ENCODE results near the gene IFITM5. TPM values are rescaled to one million over a fixed set of nuclear protein-coding genes. Genes with fewer than 3 reads are reported as not detected.

Gene IFITM5
- total RNA-seq, 1 donor from 2014 or later, result not detected

DNA sequence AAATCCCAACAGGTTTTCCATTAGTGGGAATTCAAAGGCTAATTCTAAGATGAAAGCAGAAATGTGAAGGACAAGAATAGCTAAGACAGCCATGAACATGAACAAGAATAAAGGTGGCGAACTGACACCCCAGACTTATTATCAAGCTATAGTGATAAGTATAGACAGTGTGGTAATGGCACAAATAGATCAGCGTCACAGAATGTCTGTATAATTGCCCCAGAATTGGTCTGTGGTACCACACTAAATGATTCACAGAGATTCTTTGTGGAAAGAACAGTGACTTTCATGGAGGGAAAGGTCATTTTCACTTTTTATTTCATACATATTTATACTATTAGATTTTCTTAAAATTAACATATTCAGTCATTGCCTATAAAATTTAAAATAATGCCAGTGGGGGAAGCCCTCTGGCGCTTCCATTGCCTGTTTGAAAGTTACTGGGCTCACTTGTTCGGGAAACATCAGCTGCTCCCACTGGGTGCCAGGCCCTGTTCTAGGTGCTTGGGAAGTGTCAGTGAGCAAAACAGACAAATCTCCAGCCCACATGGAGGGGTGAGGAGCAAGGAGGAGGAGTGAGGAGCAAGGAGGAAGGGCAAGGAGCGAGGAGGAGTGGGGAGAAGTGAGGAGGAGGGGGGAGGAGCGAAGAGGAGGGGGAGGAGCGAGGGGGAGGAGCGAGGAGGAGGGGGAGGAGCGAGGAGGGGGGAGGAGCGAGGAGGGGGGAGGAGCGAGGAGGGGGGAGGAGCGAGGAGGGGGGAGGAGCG, 32.5 kb downstream of the IFITM5 start:
- H3K9me3 Mint-ChIP-seq, result no peaks in the 10 kb centered on the region
- DNase-seq (ENCODE audit: low spot score), result no peak
- intact Hi-C loops (cut with micrococcal nuclease), result loop anchor here (5.0 kb wide), 1 partner anchor 90 kb away; no protein-coding TSS in a partner anchor
- peaks cover 35% of the 10 kb centered on the region for H3K4me1 Mint-ChIP-seq (ENCODE audit: low read depth)
- peak overlapping the region; percentile 74 for H3K4me3 Mint-ChIP-seq (ENCODE audit: low read depth)
- no peaks in the 10 kb centered on the region for H3K36me3 Mint-ChIP-seq (ENCODE audit: low read depth)
- peak overlapping the region; percentile 85 for H3K27ac Mint-ChIP-seq
- no peaks in the 10 kb centered on the region for H3K27me3 Mint-ChIP-seq (ENCODE audit: low read depth)

DNA sequence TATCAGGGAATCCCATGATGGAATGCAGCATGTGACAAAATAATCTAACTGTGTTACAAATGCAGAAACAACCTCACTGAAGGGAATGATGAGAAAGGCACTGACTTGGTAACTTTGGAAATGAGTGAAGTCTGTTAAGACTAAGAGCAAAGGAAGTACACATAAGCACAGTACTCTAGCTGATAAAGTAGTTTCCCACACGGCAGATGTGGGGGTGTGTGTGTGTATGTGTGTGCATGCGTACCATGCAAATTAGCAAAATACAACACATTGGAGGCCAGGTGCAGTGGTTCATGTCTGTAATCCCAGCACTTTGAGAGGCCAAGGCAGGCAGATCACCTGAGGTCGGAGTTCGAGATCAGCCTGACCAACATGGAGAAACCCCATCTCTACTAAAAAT, 37.7 kb downstream of the IFITM5 start:
- Mint-ChIP-seq H3K4me1 (ENCODE audit: low read depth) (peaks cover 4% of the 10 kb centered on the region), H3K36me3 (ENCODE audit: low read depth) (no peaks in the 10 kb centered on the region), H3K27me3 (ENCODE audit: low read depth) (peaks cover 7% of the 10 kb centered on the region)

DNA sequence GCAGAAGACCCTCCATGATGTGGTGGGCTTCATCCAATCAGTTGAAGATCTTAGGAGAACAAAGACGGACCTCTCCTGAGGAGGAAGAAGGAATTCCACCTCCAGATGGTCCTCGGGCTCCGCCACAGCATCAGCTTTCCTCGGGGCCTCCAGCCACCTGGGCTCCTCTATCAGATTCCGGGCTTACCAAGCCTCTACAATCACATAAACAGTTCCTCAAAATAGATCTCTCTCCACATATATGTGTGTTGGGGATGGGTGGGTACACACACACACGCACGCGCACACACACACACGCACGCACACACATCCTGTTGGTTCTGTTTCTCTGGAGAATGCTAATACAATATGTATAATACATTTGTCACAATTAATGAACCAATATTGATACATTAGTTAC, 39.9 kb downstream of the IFITM5 start:
- Mint-ChIP-seq H3K27ac (no peak overlapping the region), H3K4me1 (ENCODE audit: low read depth) (peaks cover 2% of the 10 kb centered on the region), H3K27me3 (ENCODE audit: low read depth) (peaks cover 7% of the 10 kb centered on the region), H3K36me3 (ENCODE audit: low read depth) (no peaks in the 10 kb centered on the region), H3K9me3 (no peaks in the 10 kb centered on the region), H3K4me3 (ENCODE audit: low read depth) (no peak overlapping the region)
- no peak for DNase-seq (ENCODE audit: low spot score)
- intact Hi-C loops (cut with micrococcal nuclease), result no loop called here

More for the DNA sequence above, 37.7 kb downstream of the IFITM5 start:
- Mint-ChIP-seq H3K9me3 (no peaks in the 10 kb centered on the region), H3K4me3 (ENCODE audit: low read depth) (no peak overlapping the region), H3K27ac (no peak overlapping the region)
- DNase-seq (ENCODE audit: low spot score), result no peak
- intact Hi-C loops (cut with micrococcal nuclease), result no loop called here

DNA sequence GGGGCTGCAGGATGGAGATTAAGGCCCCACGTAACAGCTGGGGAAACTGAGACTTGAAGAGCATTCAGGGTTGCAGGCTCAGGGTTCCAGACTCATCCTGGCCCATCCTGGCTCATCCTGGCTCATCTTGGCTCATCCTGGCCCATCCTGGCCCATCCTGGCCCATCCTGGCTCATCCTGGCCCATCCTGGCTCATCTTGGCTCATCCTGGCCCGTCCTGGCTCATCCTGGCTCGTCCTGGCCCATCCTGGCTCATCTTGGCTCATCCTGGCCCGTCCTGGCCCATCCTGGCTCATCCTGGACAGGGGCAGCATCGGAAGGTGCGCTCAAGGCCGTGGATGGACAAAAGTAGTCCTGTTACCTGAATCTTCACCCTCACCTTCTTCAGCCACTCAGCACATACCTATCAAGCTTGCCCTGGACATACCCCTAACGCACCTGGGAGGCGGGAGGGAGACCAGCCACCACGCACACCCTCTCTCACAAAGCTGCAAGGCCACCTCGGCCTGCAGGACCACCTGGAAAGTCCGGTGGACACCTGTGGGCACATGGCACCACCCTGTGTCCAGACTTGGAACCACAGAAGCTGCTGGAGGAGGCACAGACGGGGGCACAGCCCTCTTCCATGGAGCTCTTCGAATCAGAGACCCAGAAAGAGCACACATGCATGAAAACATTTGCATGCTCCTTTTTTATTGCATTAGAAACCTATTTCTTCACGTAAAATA, 41.4 kb downstream of the IFITM5 start:
- no peak overlapping the region for H3K4me3 Mint-ChIP-seq (ENCODE audit: low read depth)
- peaks cover 7% of the 10 kb centered on the region for H3K27me3 Mint-ChIP-seq (ENCODE audit: low read depth)
- H3K27ac Mint-ChIP-seq, result no peak overlapping the region

DNA sequence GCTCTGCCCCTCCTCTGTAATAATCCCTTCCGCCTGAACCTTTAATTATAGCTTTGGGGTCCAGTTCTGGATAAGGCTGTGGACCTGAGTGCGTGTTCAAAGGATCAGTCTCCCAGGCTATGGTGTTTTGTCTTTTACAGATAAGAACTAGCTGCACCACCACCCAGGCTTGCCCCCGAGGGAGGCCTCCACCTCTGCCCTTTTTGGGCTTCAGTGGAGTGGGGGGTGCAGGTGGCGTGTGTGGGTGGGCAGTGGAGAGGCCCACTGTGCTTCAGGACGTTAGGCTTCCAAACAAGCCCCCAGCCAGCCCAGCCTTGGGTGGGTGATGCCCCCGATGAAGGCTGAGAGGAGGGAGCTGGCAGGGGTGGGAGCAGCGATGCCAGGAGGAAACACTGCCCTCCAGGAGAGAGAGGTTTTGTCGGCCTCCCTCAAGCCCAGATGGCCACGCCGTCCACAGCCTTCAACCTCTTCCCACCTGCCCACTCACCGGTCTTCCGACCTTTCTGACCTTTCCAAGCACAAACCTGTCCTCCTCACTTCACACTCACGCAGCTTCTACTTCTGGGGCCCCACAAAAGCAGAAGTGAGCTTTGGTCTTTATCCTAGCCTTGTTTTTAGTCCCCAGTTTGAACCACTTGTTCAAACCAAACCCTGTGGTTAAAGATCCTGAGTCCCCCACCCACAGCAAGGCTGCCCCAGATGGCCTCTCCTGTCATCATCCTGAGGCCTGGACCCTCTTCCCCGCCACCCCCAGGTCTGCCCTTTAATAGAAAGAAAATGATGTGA, 42.2 kb downstream of the IFITM5 start:
- peaks cover 7% of the 10 kb centered on the region for H3K27me3 Mint-ChIP-seq (ENCODE audit: low read depth)
- no peaks in the 10 kb centered on the region for H3K9me3 Mint-ChIP-seq
- intact Hi-C loops (cut with micrococcal nuclease), result no loop called here
- no peak overlapping the region for H3K4me3 Mint-ChIP-seq (ENCODE audit: low read depth)
- H3K4me1 Mint-ChIP-seq (ENCODE audit: low read depth), result peaks cover under 1% of the 10 kb centered on the region
- no peak for DNase-seq (ENCODE audit: low spot score)
- H3K36me3 Mint-ChIP-seq (ENCODE audit: low read depth), result peaks cover 17% of the 10 kb centered on the region
- no peak overlapping the region for H3K27ac Mint-ChIP-seq

More for the DNA sequence above, 41.4 kb downstream of the IFITM5 start:
- no peaks in the 10 kb centered on the region for H3K9me3 Mint-ChIP-seq
- DNase-seq (ENCODE audit: low spot score), result no peak
- intact Hi-C loops (cut with micrococcal nuclease), result no loop called here
- peaks cover 9% of the 10 kb centered on the region for H3K36me3 Mint-ChIP-seq (ENCODE audit: low read depth)
- peaks cover 2% of the 10 kb centered on the region for H3K4me1 Mint-ChIP-seq (ENCODE audit: low read depth)

DNA sequence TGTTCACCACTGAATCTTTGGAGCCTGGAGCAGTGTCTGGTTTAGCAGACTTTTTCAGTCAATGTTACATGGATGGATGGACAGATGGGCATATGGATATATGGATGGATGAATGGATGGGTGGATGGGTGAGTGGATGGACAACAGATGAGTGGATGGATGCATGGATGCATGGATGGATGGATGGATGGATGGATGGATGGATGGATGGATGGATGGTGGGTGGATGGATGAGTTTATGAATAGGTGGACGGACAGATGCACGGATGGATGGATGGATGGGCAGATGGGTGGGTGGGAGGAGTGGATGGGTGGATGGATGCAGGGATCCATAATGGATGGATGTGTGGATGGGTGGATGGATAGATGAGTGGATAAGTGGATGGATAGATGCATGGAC, 43.5 kb downstream of the IFITM5 start:
- Mint-ChIP-seq H3K4me1 (ENCODE audit: low read depth) (peaks cover 3% of the 10 kb centered on the region), H3K27me3 (ENCODE audit: low read depth) (peaks cover 7% of the 10 kb centered on the region), H3K4me3 (ENCODE audit: low read depth) (no peak overlapping the region), H3K27ac (no peak overlapping the region), H3K9me3 (no peaks in the 10 kb centered on the region), H3K36me3 (ENCODE audit: low read depth) (peaks cover 29% of the 10 kb centered on the region)
- no peak for DNase-seq (ENCODE audit: low spot score)
- intact Hi-C loops (cut with micrococcal nuclease), result no loop called here

DNA sequence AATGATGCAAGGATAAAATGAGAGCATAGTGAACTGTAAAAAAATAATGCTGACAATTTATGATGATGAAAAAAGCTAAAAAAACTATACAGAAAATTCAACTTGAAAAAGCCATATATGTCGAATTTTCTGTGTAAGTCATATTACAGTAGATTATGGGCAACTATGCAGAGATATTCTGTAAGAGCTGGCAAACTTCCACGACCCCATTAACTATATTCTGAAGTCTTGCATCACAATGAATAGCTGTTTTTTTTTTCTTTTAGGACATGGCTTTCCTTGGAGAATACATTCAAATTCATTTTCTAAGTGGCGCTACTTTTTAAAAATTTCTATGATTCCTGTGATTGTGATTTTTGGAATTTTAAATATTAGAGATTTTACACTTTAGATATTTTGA, 44.1 kb downstream of the IFITM5 start:
- no peaks in the 10 kb centered on the region for H3K9me3 Mint-ChIP-seq
- peaks cover 35% of the 10 kb centered on the region for H3K36me3 Mint-ChIP-seq (ENCODE audit: low read depth)
- intact Hi-C loops (cut with micrococcal nuclease), result no loop called here
- H3K4me3 Mint-ChIP-seq (ENCODE audit: low read depth), result no peak overlapping the region
- peaks cover 8% of the 10 kb centered on the region for H3K4me1 Mint-ChIP-seq (ENCODE audit: low read depth)
- no peak for DNase-seq (ENCODE audit: low spot score)
- no peak overlapping the region for H3K27ac Mint-ChIP-seq
- peaks cover 7% of the 10 kb centered on the region for H3K27me3 Mint-ChIP-seq (ENCODE audit: low read depth)

DNA sequence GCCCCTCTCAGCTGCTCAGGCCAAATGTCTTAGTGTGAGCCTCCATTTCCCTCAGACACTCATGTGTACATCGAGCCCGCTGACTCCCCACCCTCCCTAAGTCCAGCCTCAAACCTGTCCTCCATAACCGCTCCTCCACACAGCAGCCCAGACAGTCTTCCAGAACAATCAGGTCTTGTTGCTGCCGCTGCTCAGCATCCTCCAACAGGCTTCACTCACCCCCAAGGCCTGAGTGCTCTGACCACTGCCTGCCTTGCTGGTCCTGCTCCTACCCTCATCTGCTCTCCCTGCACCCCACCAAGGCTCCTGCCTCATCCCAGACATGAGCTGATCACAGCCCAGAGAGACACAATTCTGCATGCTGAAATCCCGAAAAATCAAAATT, 45.4 kb downstream of the IFITM5 start:
- H3K4me1 Mint-ChIP-seq (ENCODE audit: low read depth), result peaks cover 12% of the 10 kb centered on the region
- no peak overlapping the region for H3K27ac Mint-ChIP-seq
- no peaks in the 10 kb centered on the region for H3K9me3 Mint-ChIP-seq
- H3K27me3 Mint-ChIP-seq (ENCODE audit: low read depth), result peaks cover 4% of the 10 kb centered on the region
- no peak overlapping the region for H3K4me3 Mint-ChIP-seq (ENCODE audit: low read depth)
- peaks cover 41% of the 10 kb centered on the region for H3K36me3 Mint-ChIP-seq (ENCODE audit: low read depth)
- intact Hi-C loops (cut with micrococcal nuclease), result no loop called here
- no peak for DNase-seq (ENCODE audit: low spot score)

DNA sequence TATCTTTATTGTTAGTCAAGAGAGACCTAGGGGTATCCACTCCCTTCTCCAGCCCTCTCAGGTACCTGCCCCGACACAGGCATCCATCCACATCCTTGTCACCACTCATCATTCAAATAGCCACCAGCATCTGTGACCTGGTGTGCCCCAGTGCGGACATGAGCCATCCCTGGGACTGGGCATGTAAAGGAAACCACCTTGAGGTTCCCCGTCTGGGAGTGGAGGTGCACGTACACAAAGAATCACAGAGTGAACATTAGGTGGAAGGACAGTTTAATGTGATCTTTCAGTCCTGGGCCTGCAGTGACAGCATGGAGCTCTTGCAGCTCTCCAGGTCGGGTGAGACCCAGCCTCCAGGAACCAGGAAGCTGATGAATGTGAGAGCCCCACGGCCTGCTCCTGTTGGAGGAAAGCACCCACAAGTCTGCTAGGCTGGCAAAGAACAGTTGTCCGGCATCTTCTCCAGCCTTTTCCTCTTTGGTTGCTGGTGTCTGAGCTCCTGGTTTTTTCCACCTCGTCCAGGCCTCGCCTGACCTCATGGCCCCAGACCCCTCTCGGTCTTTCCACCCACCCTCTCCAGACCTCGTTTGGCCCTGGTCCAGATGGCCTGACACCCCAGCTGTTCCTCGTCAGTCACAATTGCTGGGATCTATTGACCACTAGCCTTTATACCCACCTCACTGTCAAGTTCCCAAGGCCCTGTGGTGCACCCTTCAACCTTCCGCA, 46.0 kb downstream of the IFITM5 start:
- H3K4me1 Mint-ChIP-seq (ENCODE audit: low read depth), result peaks cover 13% of the 10 kb centered on the region
- H3K27ac Mint-ChIP-seq, result no peak overlapping the region
- H3K4me3 Mint-ChIP-seq (ENCODE audit: low read depth), result no peak overlapping the region
- H3K27me3 Mint-ChIP-seq (ENCODE audit: low read depth), result peaks cover 4% of the 10 kb centered on the region
- peaks cover 46% of the 10 kb centered on the region for H3K36me3 Mint-ChIP-seq (ENCODE audit: low read depth)
- DNase-seq (ENCODE audit: low spot score), result no peak
- intact Hi-C loops (cut with micrococcal nuclease), result no loop called here
- no peaks in the 10 kb centered on the region for H3K9me3 Mint-ChIP-seq

DNA sequence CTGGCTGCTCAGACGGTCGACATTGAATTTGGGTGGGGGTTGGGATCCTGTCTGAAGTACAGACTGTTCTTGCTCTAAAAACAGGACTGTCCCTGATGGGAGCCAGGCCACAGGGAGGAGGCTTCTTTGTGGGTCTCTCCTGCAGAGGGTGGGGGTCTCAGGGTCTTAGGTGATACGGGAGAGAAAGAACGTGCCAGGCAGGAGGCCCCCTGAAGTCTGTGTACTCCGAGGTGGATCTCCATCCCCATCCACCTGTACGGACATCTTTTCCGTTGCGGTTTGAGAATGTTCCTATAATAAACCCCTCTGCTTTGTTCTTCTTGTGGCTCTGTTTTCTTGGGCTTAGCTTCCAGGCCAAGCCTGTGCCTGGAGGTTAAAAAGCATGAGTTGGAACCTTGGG, 46.7 kb downstream of the IFITM5 start:
- peak overlapping the region; percentile 14 for H3K27ac Mint-ChIP-seq
- no peaks in the 10 kb centered on the region for H3K9me3 Mint-ChIP-seq
- H3K4me3 Mint-ChIP-seq (ENCODE audit: low read depth), result no peak overlapping the region
- peaks cover 13% of the 10 kb centered on the region for H3K4me1 Mint-ChIP-seq (ENCODE audit: low read depth)
- intact Hi-C loops (cut with micrococcal nuclease), result no loop called here
- no peak for DNase-seq (ENCODE audit: low spot score)
- peaks cover 53% of the 10 kb centered on the region for H3K36me3 Mint-ChIP-seq (ENCODE audit: low read depth)
- no peaks in the 10 kb centered on the region for H3K27me3 Mint-ChIP-seq (ENCODE audit: low read depth)

DNA sequence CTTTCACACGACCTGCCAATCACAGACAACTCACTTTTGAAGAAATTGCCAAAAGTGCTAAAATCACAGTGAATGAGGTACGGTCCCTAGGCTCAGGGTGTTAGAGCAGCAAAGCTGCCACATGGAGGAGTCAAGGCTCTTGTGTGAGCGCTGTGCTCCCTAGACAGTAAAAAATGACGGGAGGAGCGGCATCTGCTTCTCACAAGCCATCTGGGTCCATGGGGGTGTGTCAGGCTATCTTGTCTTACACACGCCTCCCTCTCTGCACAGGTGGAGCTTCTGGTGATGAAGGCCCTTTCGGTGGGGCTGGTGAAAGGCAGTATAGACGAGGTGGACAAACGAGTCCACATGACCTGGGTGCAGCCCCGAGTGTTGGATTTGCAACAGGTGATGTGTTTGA, 47.8 kb downstream of the IFITM5 start:
- intact Hi-C loops (cut with micrococcal nuclease), result no loop called here

DNA sequence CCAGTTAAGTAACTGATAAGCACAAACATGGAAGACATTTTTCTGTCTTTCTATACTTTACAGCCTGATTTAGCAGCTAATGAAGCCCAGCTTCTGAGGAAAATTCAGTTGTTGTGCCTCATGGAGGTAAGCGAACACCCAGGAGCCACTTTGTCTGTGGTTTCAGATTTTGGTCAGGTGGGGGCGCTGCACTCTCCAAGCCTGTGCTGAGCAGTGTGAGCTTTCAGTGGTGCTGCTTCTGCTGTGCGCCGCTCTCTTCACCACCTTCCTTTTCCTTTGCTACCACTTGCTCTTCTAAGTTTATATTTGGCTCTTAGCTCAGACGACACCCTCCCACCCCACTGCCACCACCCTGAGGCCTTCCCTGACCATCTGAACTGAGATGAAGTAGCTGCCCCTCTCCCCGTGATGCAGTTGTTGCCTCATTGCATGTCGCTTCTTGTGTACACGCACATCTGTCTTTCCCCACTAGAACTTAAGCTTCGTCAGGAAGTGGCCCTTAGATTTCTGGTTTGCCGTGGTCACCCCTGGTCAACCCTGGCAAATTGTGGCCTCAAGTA, 48.5 kb downstream of the IFITM5 start:
- Mint-ChIP-seq H3K9me3 (no peaks in the 10 kb centered on the region), H3K27me3 (ENCODE audit: low read depth) (no peaks in the 10 kb centered on the region), H3K27ac (no peak overlapping the region), H3K36me3 (ENCODE audit: low read depth) (peaks cover 71% of the 10 kb centered on the region), H3K4me3 (ENCODE audit: low read depth) (no peak overlapping the region), H3K4me1 (ENCODE audit: low read depth) (peaks cover 13% of the 10 kb centered on the region)
- peak; percentile 70 for DNase-seq (ENCODE audit: low spot score)
- intact Hi-C loops (cut with micrococcal nuclease), result no loop called here

More for the DNA sequence above, 47.8 kb downstream of the IFITM5 start:
- Mint-ChIP-seq H3K27ac (no peak overlapping the region), H3K9me3 (no peaks in the 10 kb centered on the region), H3K36me3 (ENCODE audit: low read depth) (peaks cover 64% of the 10 kb centered on the region), H3K4me1 (ENCODE audit: low read depth) (peaks cover 13% of the 10 kb centered on the region), H3K4me3 (ENCODE audit: low read depth) (no peak overlapping the region), H3K27me3 (ENCODE audit: low read depth) (no peaks in the 10 kb centered on the region)
- DNase-seq (ENCODE audit: low spot score), result no peak

All from activated T-helper 2 cell treated with anti-CD3 and anti-CD28 coated beads, Interferon-gamma antibody, Interleukin-2, Interleukin-4, amounts not matched to agents 10 μg/mL and 5 μg/mL and 100 μg/mL, durations not matched to agents 14 hours and 24 hours and 36 hours (primary cell).